ENCODE data around the gene GHR. TPM values are rescaled to one million over a fixed set of nuclear protein-coding genes. Genes with fewer than 3 reads are reported as not detected.

GHR gene
- total and polyA plus RNA-seq, 10 of the 15 experiments (the other 5 are each of a cell fraction or from before 2014, with no cell fraction given) = 0.23 to 10.2 (median 0.48) TPM

GRCh38 chr5:42631241-42631640 lies 208.0 kb downstream of the GHR start:
- Histone ChIP-seq H3K9me3 (replicated peaks; ENCODE audit: control insufficient read depth, insufficient read depth, low read length) (no peaks in the 10 kb centered on the region), H3K4me2 (ENCODE audit: control insufficient read depth, insufficient read depth) (no peak overlapping the region), H3K4me1 (ENCODE audit: control insufficient read depth, insufficient read depth, low read length) (no peaks in the 10 kb centered on the region), H4K20me1 (ENCODE audit: control insufficient read depth, insufficient read depth) (no peaks in the 10 kb centered on the region), H3K36me3 (ENCODE audit: control insufficient read depth in 2 of 2, insufficient read depth in 2 of 2, low read length in 1 of 2) (no peaks in the 10 kb centered on the region), H3K79me2 (ENCODE audit: control insufficient read depth, insufficient read depth, low read length) (no peaks in the 10 kb centered on the region), H3K27ac (ENCODE audit: control insufficient read depth, insufficient read depth) (no peak overlapping the region), H3K9ac (ENCODE audit: control insufficient read depth, insufficient read depth, low read length) (no peak overlapping the region), H3K4me3 (no peak overlapping the region), H3K27me3 (replicated peaks in 1 of 2; ENCODE audit: control insufficient read depth in 2 of 2, insufficient read depth in 2 of 2, low read length in 1 of 2) (no peaks in the 10 kb centered on the region; a peak in 1 of 4 replicates), H2AFZ (ENCODE audit: control insufficient read depth, low read depth, low read length) (no peak overlapping the region)
- FAIRE-seq = no peak
- ChIA-PET RAD21 (ENCODE audit: unreplicated experiment) (interaction anchor here (0.6 kb wide), 1 partner anchor 27 kb away, joined by 3 read pairs; no protein-coding TSS in a partner anchor), POLR2A (interaction anchor here (1.0 kb wide), 1 partner anchor 32 kb away, joined by 4 read pairs; no protein-coding TSS in a partner anchor), SMC1A (ENCODE audit: uncharacterized antibody, unreplicated experiment) (interaction anchor here (0.8 to 1.9 kb wide), 5 partner anchors 8 to 48 kb away, joined by 3 to 6 read pairs (median 3); no protein-coding TSS in a partner anchor), CTCF (interaction anchor here (1.0 to 1.4 kb wide), 2 partner anchors 209 to 935 kb away, joined by 3 read pairs; no protein-coding TSS in a partner anchor)
- intact Hi-C loops (cut with micrococcal nuclease; ENCODE audit: unreplicated experiment) (no loop called here), in situ Hi-C loops (cut with MboI) (no loop called here)
- WGBS (ENCODE audit: insufficient coverage, insufficient replicate concordance, low lambda C conversion rate, missing lambda C conversion rate) = 47% methylated on average over 5 of the region's 5 CpGs
- no peak for DNase-seq (ENCODE audit: low read depth, low spot score)
- BruUV-seq (replicated peaks) = no TSS peak
- no peak for ATAC-seq
- TF ChIP-seq CBX5 (IDR thresholded peaks at IDR 0.05; ENCODE audit: low read depth) (no peak), E2F4 (IDR thresholded peaks at IDR 0.05; ENCODE audit: low read depth, low read length) (no peak), GABPA (IDR thresholded peaks at IDR 0.05; ENCODE audit: low read depth) (no peak), NBN (IDR thresholded peaks at IDR 0.05) (no peak), ZBTB33 (IDR thresholded peaks at IDR 0.05) (no peak), SP1 (IDR thresholded peaks at IDR 0.05; ENCODE audit: low read depth, low read length) (no peak), SRF (IDR thresholded peaks at IDR 0.05; ENCODE audit: low read depth in 2 of 2, low read length in 2 of 2) (no peak), TARDBP (IDR thresholded peaks at IDR 0.05; ENCODE audit: borderline replicate concordance) (no peak), GATAD2B (conservative IDR thresholded peaks at IDR 0.05; ENCODE audit: low read depth) (no peak), CTCF (IDR thresholded peaks at IDR 0.05 in 2 of 3, conservative IDR thresholded peaks at IDR 0.05 in 1 of 3; ENCODE audit: control insufficient read depth in 2 of 3, extremely low read depth in 1 of 3, insufficient read depth in 1 of 3, low read depth in 3 of 3, low read length in 3 of 3) (no peak)
- TF ChIP-seq, protein P1, sequence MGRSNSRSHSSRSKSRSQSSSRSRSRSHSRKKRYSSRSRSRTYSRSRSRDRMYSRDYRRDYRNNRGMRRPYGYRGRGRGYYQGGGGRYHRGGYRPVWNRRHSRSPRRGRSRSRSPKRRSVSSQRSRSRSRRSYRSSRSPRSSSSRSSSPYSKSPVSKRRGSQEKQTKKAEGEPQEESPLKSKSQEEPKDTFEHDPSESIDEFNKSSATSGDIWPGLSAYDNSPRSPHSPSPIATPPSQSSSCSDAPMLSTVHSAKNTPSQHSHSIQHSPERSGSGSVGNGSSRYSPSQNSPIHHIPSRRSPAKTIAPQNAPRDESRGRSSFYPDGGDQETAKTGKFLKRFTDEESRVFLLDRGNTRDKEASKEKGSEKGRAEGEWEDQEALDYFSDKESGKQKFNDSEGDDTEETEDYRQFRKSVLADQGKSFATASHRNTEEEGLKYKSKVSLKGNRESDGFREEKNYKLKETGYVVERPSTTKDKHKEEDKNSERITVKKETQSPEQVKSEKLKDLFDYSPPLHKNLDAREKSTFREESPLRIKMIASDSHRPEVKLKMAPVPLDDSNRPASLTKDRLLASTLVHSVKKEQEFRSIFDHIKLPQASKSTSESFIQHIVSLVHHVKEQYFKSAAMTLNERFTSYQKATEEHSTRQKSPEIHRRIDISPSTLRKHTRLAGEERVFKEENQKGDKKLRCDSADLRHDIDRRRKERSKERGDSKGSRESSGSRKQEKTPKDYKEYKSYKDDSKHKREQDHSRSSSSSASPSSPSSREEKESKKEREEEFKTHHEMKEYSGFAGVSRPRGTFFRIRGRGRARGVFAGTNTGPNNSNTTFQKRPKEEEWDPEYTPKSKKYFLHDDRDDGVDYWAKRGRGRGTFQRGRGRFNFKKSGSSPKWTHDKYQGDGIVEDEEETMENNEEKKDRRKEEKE (IDR thresholded peaks at IDR 0.05) = no peak
- TF ChIP-seq, protein P2, sequence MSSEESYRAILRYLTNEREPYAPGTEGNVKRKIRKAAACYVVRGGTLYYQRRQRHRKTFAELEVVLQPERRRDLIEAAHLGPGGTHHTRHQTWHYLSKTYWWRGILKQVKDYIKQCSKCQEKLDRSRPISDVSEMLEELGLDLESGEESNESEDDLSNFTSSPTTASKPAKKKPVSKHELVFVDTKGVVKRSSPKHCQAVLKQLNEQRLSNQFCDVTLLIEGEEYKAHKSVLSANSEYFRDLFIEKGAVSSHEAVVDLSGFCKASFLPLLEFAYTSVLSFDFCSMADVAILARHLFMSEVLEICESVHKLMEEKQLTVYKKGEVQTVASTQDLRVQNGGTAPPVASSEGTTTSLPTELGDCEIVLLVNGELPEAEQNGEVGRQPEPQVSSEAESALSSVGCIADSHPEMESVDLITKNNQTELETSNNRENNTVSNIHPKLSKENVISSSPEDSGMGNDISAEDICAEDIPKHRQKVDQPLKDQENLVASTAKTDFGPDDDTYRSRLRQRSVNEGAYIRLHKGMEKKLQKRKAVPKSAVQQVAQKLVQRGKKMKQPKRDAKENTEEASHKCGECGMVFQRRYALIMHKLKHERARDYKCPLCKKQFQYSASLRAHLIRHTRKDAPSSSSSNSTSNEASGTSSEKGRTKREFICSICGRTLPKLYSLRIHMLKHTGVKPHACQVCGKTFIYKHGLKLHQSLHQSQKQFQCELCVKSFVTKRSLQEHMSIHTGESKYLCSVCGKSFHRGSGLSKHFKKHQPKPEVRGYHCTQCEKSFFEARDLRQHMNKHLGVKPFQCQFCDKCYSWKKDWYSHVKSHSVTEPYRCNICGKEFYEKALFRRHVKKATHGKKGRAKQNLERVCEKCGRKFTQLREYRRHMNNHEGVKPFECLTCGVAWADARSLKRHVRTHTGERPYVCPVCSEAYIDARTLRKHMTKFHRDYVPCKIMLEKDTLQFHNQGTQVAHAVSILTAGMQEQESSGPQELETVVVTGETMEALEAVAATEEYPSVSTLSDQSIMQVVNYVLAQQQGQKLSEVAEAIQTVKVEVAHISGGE (CRISPR knock-in tag; IDR thresholded peaks at IDR 0.05) = no peak

Data from GM12878 (cell line).